ENCODE measurements around the gene LIX1L. TPM values are rescaled to one million over a fixed set of nuclear protein-coding genes. Genes with fewer than 3 reads are reported as not detected.
"Not testable (repeated sequence)": the region's sequence is repeated elsewhere in the genome, so short reads cannot be mapped to it uniquely, and the experiment has no call there.

Gene LIX1L
- total RNA-seq, 1 donor from 2014 or later: 52.2 TPM

GRCh38 chr1:145927916-145928643 is 29.7 kb downstream of the LIX1L start:
- H3K27ac Mint-ChIP-seq (ENCODE audit: unreplicated experiment): no peak overlapping the region
- H3K36me3 Mint-ChIP-seq (ENCODE audit: unreplicated experiment): peaks cover 14% of the 10 kb centered on the region
- peaks cover 9% of the 10 kb centered on the region for H3K4me1 Mint-ChIP-seq (ENCODE audit: unreplicated experiment)
- no peak for DNase-seq (ENCODE audit: extremely low spot score, unreplicated experiment)
- no peaks in the 10 kb centered on the region for H3K9me3 Mint-ChIP-seq (ENCODE audit: unreplicated experiment)
- no peaks in the 10 kb centered on the region for H3K27me3 Mint-ChIP-seq (ENCODE audit: unreplicated experiment)
- TF ChIP-seq, protein P1, sequence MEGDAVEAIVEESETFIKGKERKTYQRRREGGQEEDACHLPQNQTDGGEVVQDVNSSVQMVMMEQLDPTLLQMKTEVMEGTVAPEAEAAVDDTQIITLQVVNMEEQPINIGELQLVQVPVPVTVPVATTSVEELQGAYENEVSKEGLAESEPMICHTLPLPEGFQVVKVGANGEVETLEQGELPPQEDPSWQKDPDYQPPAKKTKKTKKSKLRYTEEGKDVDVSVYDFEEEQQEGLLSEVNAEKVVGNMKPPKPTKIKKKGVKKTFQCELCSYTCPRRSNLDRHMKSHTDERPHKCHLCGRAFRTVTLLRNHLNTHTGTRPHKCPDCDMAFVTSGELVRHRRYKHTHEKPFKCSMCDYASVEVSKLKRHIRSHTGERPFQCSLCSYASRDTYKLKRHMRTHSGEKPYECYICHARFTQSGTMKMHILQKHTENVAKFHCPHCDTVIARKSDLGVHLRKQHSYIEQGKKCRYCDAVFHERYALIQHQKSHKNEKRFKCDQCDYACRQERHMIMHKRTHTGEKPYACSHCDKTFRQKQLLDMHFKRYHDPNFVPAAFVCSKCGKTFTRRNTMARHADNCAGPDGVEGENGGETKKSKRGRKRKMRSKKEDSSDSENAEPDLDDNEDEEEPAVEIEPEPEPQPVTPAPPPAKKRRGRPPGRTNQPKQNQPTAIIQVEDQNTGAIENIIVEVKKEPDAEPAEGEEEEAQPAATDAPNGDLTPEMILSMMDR (IDR thresholded peaks at IDR 0.05): no peak
- peak overlapping the region; percentile 72 for H3K4me3 Mint-ChIP-seq (ENCODE audit: unreplicated experiment)

DNA sequence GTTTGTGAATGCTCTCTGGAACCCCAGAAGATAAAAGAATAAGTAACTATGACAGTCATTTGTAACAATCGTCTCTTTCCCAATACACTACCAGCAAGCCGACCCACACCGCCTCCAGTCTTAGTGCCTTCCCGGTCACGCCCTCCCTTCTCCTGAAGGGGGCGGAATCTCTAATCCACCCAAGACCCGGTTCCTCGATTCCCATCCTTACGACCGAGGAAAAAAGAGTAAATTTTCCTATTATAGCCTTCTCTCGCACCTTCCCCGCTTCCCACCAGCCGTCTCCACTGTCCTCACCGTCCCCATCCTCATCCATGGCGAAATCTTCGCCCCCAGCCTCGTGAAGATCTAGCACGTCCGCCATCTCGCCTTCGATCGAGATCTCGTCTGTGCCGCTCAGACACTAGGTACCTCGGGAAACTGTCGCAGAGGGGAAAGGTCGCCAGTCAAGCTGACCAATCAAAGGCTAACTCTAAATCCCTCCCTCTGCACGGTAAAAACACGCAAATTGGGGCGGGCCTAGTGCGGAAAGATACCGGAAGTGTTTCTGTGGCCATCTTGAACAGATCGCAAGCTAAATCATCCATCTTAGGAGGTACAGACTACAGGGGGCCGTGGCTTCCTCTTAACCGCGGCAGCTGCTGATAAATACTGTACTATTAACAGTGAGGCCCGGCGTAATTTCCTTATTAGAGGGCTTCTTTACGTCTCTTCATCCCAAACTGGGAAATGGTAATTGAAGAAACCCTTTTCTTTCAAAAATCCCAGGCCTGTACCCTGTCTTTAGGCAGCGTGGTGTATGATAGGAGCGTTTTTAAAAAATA is 30.5 kb downstream of the LIX1L start, which contains the start of gene RBM8A:
Gene RBM8A (minus strand): TSS at position 422 of the 824 bp plus-strand sequence. CDS start 58 bp downstream, at position 364.
- Mint-ChIP-seq H3K27ac (ENCODE audit: unreplicated experiment) (no peak within 1 kb of the TSS), H3K4me3 (ENCODE audit: unreplicated experiment) (peak within 1 kb of the TSS; percentile 72), H3K27me3 (ENCODE audit: unreplicated experiment) (no peaks in the 10 kb centered on the region), H3K9me3 (ENCODE audit: unreplicated experiment) (no peaks in the 10 kb centered on the region), H3K36me3 (ENCODE audit: unreplicated experiment) (peaks cover 14% of the 10 kb centered on the region), H3K4me1 (ENCODE audit: unreplicated experiment) (peaks cover 9% of the 10 kb centered on the region)
- TF ChIP-seq, protein P1 (IDR thresholded peaks at IDR 0.05): peak; percentile 76
- peak; percentile 97 for DNase-seq (ENCODE audit: extremely low spot score, unreplicated experiment)

GRCh38 chr1:145926686-145927062 is 31.1 kb downstream of the LIX1L start:
- TF ChIP-seq, protein P1 (IDR thresholded peaks at IDR 0.05): no peak
- DNase-seq (ENCODE audit: extremely low spot score, unreplicated experiment): no peak
- no peak overlapping the region for H3K4me3 Mint-ChIP-seq (ENCODE audit: unreplicated experiment)

DNA sequence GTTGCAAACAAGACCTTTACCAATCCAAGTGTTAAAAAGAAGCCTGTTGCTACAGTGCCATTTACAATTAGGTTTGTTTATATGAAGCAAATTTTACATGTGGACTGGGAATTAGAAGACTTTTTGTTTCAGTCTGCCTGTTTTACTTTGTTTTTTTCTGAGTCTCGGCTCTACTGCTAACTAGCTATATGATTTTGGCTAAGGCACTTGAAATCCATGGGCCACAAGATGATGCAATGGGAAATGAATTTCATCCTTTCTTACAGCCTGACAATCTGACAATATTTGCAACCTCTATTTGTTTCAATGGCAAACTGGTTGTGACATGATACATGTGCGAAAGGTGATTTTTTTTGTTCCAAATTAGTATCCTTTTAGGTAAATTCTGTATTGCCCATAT is 35.6 kb downstream of the LIX1L start:
- no peaks in the 10 kb centered on the region for H3K27me3 Mint-ChIP-seq (ENCODE audit: unreplicated experiment)
- H3K27ac Mint-ChIP-seq (ENCODE audit: unreplicated experiment): no peak overlapping the region
- H3K4me3 Mint-ChIP-seq (ENCODE audit: unreplicated experiment): no peak overlapping the region
- H3K9me3 Mint-ChIP-seq (ENCODE audit: unreplicated experiment): no peaks in the 10 kb centered on the region
- H3K4me1 Mint-ChIP-seq (ENCODE audit: unreplicated experiment): peaks cover 29% of the 10 kb centered on the region
- DNase-seq (ENCODE audit: extremely low spot score, unreplicated experiment): no peak
- peaks cover 9% of the 10 kb centered on the region for H3K36me3 Mint-ChIP-seq (ENCODE audit: unreplicated experiment)
- TF ChIP-seq, protein P1 (IDR thresholded peaks at IDR 0.05): no peak

More at GRCh38 chr1:145926686-145927062, 31.1 kb downstream of the LIX1L start:
- no peaks in the 10 kb centered on the region for H3K27me3 Mint-ChIP-seq (ENCODE audit: unreplicated experiment)
- no peaks in the 10 kb centered on the region for H3K9me3 Mint-ChIP-seq (ENCODE audit: unreplicated experiment)
- H3K4me1 Mint-ChIP-seq (ENCODE audit: unreplicated experiment): peaks cover 9% of the 10 kb centered on the region
- peaks cover 13% of the 10 kb centered on the region for H3K36me3 Mint-ChIP-seq (ENCODE audit: unreplicated experiment)
- H3K27ac Mint-ChIP-seq (ENCODE audit: unreplicated experiment): no peak overlapping the region

- peaks cover 30% of the 10 kb centered on the region for H3K4me1 Mint-ChIP-seq (ENCODE audit: unreplicated experiment)
- H3K27ac Mint-ChIP-seq (ENCODE audit: unreplicated experiment): peak overlapping the region; percentile 50
- H3K4me3 Mint-ChIP-seq (ENCODE audit: unreplicated experiment): peak overlapping the region; percentile 90
- not testable (repeated sequence) for DNase-seq (ENCODE audit: extremely low spot score, unreplicated experiment); H3K9me3 Mint-ChIP-seq (ENCODE audit: unreplicated experiment); H3K27me3 Mint-ChIP-seq (ENCODE audit: unreplicated experiment)
- peaks cover 12% of the 10 kb centered on the region for H3K36me3 Mint-ChIP-seq (ENCODE audit: unreplicated experiment)
These were observed 37.5 kb downstream of the LIX1L start for GRCh38 chr1:145920297-145920696.

Data from osteocyte (in vitro differentiated cells).